ENCODE results near the gene USP37. TPM values are rescaled to one million over a fixed set of nuclear protein-coding genes. Genes with fewer than 3 reads are reported as not detected.

USP37 gene
- 3.4 TPM for polyA plus RNA-seq (2013, experiment 1 of 2)
- 3.1 TPM for polyA plus RNA-seq (2013, experiment 2 of 2)

GRCh38 chr2:218568190-218569037 lies at the start of gene USP37, which contains the start of gene CNOT9:
Gene USP37, minus strand, starts transcription at chr2:218568351. Its CDS starts 9,698 bp downstream, at chr2:218558653.
Gene CNOT9, plus strand, starts transcription at chr2:218568839. Its CDS starts 116 bp downstream, at chr2:218568955.
- H2AK5ac ChIP-seq (ENCODE audit: low read length, severe bottlenecking) = no peak within 1 kb of the TSS
- H2BK120ac ChIP-seq (ENCODE audit: low read depth, low read length) = peak within 1 kb of the TSS; percentile 8
- WGBS = under 1% methylated on average over 70 of the region's 77 CpGs
- no peaks in the 10 kb centered on the region for H3K9me3 ChIP-seq (ENCODE audit: control insufficient read depth, low read length)
- peak within 1 kb of the TSS; percentile 100 for H3K9ac ChIP-seq (ENCODE audit: low read length)
- peak within 1 kb of the TSS; percentile 78 for H3K4me2 ChIP-seq (ENCODE audit: low read length, poor library complexity, severe bottlenecking)
- peak; percentile 98 for DNase-seq
- H3K36me3 ChIP-seq (ENCODE audit: control insufficient read depth in 1 of 2, insufficient read depth in 2 of 2, low read depth in 1 of 2, low read length in 2 of 2) = peaks cover 3 to 22% of the 10 kb centered on the region in 2 experiments
- H3K14ac ChIP-seq (ENCODE audit: low read length in 2 of 2) = peak within 1 kb of the TSS in 1 of 2 experiments; percentile 79
- peak within 1 kb of the TSS in 1 of 2 experiments; percentile 97 for H3K4ac ChIP-seq (ENCODE audit: low read depth in 1 of 2, low read length in 2 of 2)
- H3K23ac ChIP-seq (ENCODE audit: low read length in 2 of 2) = peak within 1 kb of the TSS in 1 of 2 experiments; percentile 57
- peak within 1 kb of the TSS; percentile 76 to 86 for H3K18ac ChIP-seq (ENCODE audit: low read depth in 1 of 2, low read length in 2 of 2)
- H2BK15ac ChIP-seq (ENCODE audit: low read depth, poor library complexity, severe bottlenecking) = peak within 1 kb of the TSS; percentile 77
- peaks cover 15% of the 10 kb centered on the region for H3K79me1 ChIP-seq (replicated peaks; ENCODE audit: low read length, poor library complexity, severe bottlenecking)
- H4K8ac ChIP-seq (ENCODE audit: low read length) = peak within 1 kb of the TSS; percentile 91
- H3K4me3 ChIP-seq (ENCODE audit: insufficient read depth in 1 of 2, low read depth in 1 of 2, low read length in 2 of 2) = peak within 1 kb of the TSS; percentile 80 to 99
- H3K27ac ChIP-seq (ENCODE audit: low read length, poor library complexity, severe bottlenecking) = peak within 1 kb of the TSS; percentile 81
- H3K27me3 ChIP-seq (ENCODE audit: control insufficient read depth in 1 of 2, insufficient read depth in 1 of 2, low read length in 2 of 2) = no peaks in the 10 kb centered on the region
- H4K91ac ChIP-seq (ENCODE audit: low read length) = peak within 1 kb of the TSS; percentile 1
- H3K4me1 ChIP-seq (ENCODE audit: control insufficient read depth, insufficient read depth, low read depth, low read length) = peaks cover 1% of the 10 kb centered on the region
- peak within 1 kb of the TSS; percentile 85 for H2AFZ ChIP-seq (ENCODE audit: low read depth, low read length)
- H2BK5ac ChIP-seq (ENCODE audit: low read depth, low read length, poor library complexity, severe bottlenecking) = no peak within 1 kb of the TSS
- H2BK12ac ChIP-seq (ENCODE audit: low read length in 2 of 2) = peak within 1 kb of the TSS in 1 of 2 experiments; percentile 84

DNA sequence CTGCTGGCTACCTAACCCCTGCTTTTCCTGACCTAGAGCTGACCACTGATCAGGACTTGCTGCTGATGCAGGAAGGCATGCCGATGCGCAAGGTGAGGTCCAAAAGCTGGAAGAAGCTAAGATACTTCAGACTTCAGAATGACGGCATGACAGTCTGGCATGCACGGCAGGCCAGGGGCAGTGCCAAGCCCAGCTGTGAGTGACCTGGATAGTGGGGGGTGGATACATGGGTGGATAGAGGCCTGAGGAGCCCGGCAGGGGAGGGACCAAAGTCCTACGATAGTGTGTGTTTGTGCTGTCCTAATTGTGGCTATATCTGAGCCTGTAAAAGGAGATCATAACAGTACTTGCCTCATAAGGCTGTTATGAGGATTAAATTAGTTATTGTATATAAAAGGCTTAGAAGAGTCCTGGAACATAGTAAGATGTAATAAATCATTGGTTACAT lies 47.7 kb upstream of the USP37 start:
- H2BK15ac ChIP-seq (ENCODE audit: low read depth, poor library complexity, severe bottlenecking) = no peak overlapping the region
- H3K23ac ChIP-seq (ENCODE audit: low read length in 2 of 2) = no peak overlapping the region
- no peak overlapping the region for H3K4ac ChIP-seq (ENCODE audit: low read depth in 1 of 2, low read length in 2 of 2)
- no peaks in the 10 kb centered on the region for H3K27me3 ChIP-seq (ENCODE audit: control insufficient read depth in 1 of 2, insufficient read depth in 1 of 2, low read length in 2 of 2)
- H3K4me1 ChIP-seq (ENCODE audit: control insufficient read depth, insufficient read depth, low read depth, low read length) = no peaks in the 10 kb centered on the region
- no peak overlapping the region for H3K27ac ChIP-seq (ENCODE audit: low read length, poor library complexity, severe bottlenecking)
- H4K91ac ChIP-seq (ENCODE audit: low read length) = no peak overlapping the region
- H2BK12ac ChIP-seq (ENCODE audit: low read length in 2 of 2) = no peak overlapping the region
- no peak overlapping the region for H2AK5ac ChIP-seq (ENCODE audit: low read length, severe bottlenecking)
- whole genome bisulfite sequencing = 95% methylated on average over 6 of the region's 6 CpGs
- H3K4me3 ChIP-seq (ENCODE audit: insufficient read depth in 1 of 2, low read depth in 1 of 2, low read length in 2 of 2) = no peak overlapping the region
- H2AFZ ChIP-seq (ENCODE audit: low read depth, low read length) = no peak overlapping the region
- H3K14ac ChIP-seq (ENCODE audit: low read length in 2 of 2) = no peak overlapping the region
- no peaks in the 10 kb centered on the region for H3K9me3 ChIP-seq (ENCODE audit: control insufficient read depth, low read length)
- H3K36me3 ChIP-seq (ENCODE audit: control insufficient read depth in 1 of 2, insufficient read depth in 2 of 2, low read depth in 1 of 2, low read length in 2 of 2) = peaks cover 8 to 12% of the 10 kb centered on the region in 2 experiments
- no peaks in the 10 kb centered on the region for H3K79me1 ChIP-seq (replicated peaks; ENCODE audit: low read length, poor library complexity, severe bottlenecking)
- no peak overlapping the region for H3K18ac ChIP-seq (ENCODE audit: low read depth in 1 of 2, low read length in 2 of 2)
- no peak overlapping the region for H4K8ac ChIP-seq (ENCODE audit: low read length)
- H3K9ac ChIP-seq (ENCODE audit: low read length) = no peak overlapping the region
- no peak overlapping the region for H3K4me2 ChIP-seq (ENCODE audit: low read length, poor library complexity, severe bottlenecking)
- no peak overlapping the region for H2BK120ac ChIP-seq (ENCODE audit: low read depth, low read length)
- H2BK5ac ChIP-seq (ENCODE audit: low read depth, low read length, poor library complexity, severe bottlenecking) = no peak overlapping the region
- DNase-seq = no peak

DNA sequence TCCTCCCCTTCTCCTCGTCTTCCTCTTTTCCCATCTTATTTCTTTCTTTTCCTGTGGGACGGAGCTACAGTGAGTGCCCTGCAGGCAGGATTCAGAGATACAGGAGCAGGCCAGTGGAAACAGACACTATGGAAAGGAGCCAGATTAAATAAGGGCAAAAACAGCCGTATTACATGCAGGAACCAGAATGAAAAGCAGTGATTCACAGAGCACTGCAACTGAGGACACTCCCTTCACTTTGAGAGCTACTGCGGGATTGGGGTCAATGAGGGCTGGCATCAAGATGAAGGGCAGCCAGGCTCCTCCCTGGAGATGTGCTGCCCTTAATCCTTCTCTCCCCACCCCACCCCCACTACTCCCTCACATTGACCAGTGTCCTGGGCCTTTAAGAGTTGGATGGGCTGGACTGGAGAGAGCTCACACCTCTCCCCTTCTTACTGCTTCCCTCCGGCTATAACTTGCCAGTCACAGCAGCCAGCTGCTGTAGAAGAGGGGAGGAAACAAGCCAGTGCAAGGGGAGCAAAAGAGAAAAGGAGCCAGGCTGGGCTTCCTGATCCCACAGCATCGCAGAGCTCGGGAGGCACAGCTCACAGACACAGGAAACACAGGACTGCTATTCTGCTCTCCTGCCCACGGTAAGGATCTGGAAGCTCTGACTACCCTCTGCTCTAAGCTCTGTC lies 39.4 kb upstream of the USP37 start, which contains the start of gene PLCD4:
PLCD4 (plus strand) TSS at position 464 of the 680 bp plus-strand sequence. CDS start 7,841 bp downstream, outside the sequence.
- peak within 1 kb of the TSS; percentile 10 to 81 for H3K4me3 ChIP-seq (ENCODE audit: insufficient read depth in 1 of 2, low read depth in 1 of 2, low read length in 2 of 2)
- peak within 1 kb of the TSS; percentile 35 for H2AK5ac ChIP-seq (ENCODE audit: low read length, severe bottlenecking)
- no peaks in the 10 kb centered on the region for H3K27me3 ChIP-seq (ENCODE audit: control insufficient read depth in 1 of 2, insufficient read depth in 1 of 2, low read length in 2 of 2)
- peak within 1 kb of the TSS; percentile 54 for H2AFZ ChIP-seq (ENCODE audit: low read depth, low read length)
- no peak within 1 kb of the TSS for H4K91ac ChIP-seq (ENCODE audit: low read length)
- 43% methylated on average over 8 of the region's 8 CpGs for WGBS
- no peaks in the 10 kb centered on the region for H3K36me3 ChIP-seq (ENCODE audit: control insufficient read depth in 1 of 2, insufficient read depth in 2 of 2, low read depth in 1 of 2, low read length in 2 of 2)
- no peak within 1 kb of the TSS for H2BK15ac ChIP-seq (ENCODE audit: low read depth, poor library complexity, severe bottlenecking)
- no peak within 1 kb of the TSS for H3K4ac ChIP-seq (ENCODE audit: low read depth in 1 of 2, low read length in 2 of 2)
- H3K14ac ChIP-seq (ENCODE audit: low read length in 2 of 2) = no peak within 1 kb of the TSS
- H3K9ac ChIP-seq (ENCODE audit: low read length) = peak within 1 kb of the TSS; percentile 88
- no peaks in the 10 kb centered on the region for H3K9me3 ChIP-seq (ENCODE audit: control insufficient read depth, low read length)
- H3K18ac ChIP-seq (ENCODE audit: low read depth in 1 of 2, low read length in 2 of 2) = peak within 1 kb of the TSS in 1 of 2 experiments; percentile 70
- peak; percentile 62 for DNase-seq
- H3K27ac ChIP-seq (ENCODE audit: low read length, poor library complexity, severe bottlenecking) = peak within 1 kb of the TSS; percentile 58
- peaks cover 2% of the 10 kb centered on the region for H3K79me1 ChIP-seq (replicated peaks; ENCODE audit: low read length, poor library complexity, severe bottlenecking)
- peaks cover 6% of the 10 kb centered on the region for H3K4me1 ChIP-seq (ENCODE audit: control insufficient read depth, insufficient read depth, low read depth, low read length)
- H2BK12ac ChIP-seq (ENCODE audit: low read length in 2 of 2) = peak within 1 kb of the TSS in 1 of 2 experiments; percentile 3
- no peak within 1 kb of the TSS for H3K23ac ChIP-seq (ENCODE audit: low read length in 2 of 2)
- H4K8ac ChIP-seq (ENCODE audit: low read length) = peak within 1 kb of the TSS; percentile 53
- H2BK120ac ChIP-seq (ENCODE audit: low read depth, low read length) = no peak within 1 kb of the TSS
- peak within 1 kb of the TSS; percentile 57 for H3K4me2 ChIP-seq (ENCODE audit: low read length, poor library complexity, severe bottlenecking)
- no peak within 1 kb of the TSS for H2BK5ac ChIP-seq (ENCODE audit: low read depth, low read length, poor library complexity, severe bottlenecking)

Data from mesenchymal stem cell (in vitro differentiated cells and primary cell).